ENCODE results near the gene ADRA2B.
"Not testable (repeated sequence)": the region's sequence is repeated elsewhere in the genome, so short reads cannot be mapped to it uniquely, and the experiment has no call there.

ADRA2B gene

GRCh38 chr2:96150007-96150640 is 33.8 kb upstream of the ADRA2B start:
- no peak for DNase-seq (ENCODE audit: low read depth in 2 of 2)

DNA sequence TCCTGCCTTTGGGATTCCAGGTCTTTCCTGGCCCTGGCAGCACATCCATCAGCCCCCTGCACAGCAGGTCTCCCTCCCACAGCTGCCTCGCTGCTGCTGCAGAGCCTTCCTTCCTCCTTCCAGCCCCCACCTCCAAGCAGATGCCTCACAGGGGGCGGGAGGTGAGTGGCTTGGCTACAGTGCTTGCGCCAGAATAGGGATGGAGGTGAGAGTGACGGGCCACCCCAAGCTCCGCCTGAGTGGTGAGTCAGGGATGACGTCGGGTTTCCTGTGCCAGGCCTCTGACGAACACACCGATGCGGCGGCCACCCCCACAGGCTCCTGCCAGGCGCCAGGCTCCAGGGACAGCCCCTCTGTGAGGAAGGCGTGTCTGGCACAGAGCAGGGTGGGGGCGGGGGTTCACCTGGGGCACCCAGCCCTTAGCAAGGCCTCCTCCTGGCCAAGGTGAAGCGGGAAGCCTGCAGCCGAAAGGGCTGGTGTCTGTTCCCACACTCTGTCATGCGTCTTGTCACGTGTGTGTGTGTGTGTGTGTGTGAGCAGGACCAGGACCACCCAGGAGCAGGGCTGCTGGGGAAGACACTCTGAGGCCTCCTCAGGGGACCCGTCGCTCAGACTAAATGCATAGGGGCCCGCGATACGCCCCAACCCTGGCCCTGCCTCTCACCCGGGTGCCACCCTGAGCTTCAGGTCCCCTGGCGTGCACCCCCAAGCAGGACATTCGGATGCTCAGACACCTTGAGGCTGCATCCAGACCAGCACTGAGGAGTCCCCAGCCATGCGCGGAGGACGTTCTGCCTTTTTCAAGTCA is 32.2 kb upstream of the ADRA2B start:
- peak; percentile 87 to 90 for DNase-seq (ENCODE audit: low read depth in 2 of 2)

DNA sequence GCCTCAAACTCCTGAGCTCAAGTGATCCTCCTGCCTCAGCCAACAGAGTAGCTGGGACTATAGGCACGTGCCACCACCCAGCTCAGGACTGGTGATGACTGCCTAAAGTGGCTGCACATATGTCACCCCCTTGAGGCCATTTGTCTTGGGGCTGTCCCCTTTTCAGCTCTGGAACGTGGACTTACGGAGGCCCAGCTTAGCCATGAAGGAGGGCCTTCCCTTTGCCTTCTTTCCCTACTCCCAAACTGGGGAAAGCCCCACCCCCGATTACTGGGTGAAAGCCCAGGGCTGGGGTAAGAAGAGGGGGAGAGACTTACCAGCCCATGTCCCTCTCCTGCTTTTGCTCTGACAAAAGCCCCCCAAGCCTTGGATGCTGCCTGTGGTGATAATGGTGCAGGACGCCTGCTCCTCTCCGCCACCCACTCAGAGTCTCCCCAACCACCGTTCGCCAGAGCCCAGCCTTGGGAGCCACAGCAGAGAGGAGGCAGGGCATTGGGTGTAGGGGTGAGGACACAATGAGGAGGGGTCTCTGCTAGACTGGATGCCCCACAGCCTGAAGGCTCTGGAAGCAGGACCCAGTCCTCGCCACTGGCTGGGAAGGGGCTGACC is 31.3 kb upstream of the ADRA2B start:
- no peak for DNase-seq (ENCODE audit: low read depth in 2 of 2)

- DNase-seq (ENCODE audit: low read depth in 2 of 2) = no peak
Measured at GRCh38 chr2:96146881-96147592, 30.7 kb upstream of the ADRA2B start.

- DNase-seq (ENCODE audit: low read depth in 2 of 2) = peak; percentile 66 to 80
Measured at GRCh38 chr2:96146153-96146880, 29.9 kb upstream of the ADRA2B start.

DNA sequence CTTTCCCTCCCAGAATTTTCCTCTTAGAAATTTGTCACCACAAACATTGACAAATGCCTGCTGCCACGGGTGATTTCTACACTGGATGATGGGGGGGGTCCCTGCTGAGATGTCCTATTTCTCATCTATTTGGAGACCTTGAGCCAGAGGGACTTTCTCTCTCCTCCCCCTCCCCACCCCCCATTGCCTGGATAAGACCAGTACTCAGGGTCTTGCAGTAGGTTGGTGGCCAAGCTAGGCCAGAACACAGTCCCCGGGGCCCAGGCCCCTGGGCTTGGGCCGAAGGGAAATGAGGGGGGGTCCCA is 29.4 kb upstream of the ADRA2B start:
- peak in 1 of 2 donors; percentile 29 for DNase-seq (ENCODE audit: low read depth in 2 of 2)

DNA sequence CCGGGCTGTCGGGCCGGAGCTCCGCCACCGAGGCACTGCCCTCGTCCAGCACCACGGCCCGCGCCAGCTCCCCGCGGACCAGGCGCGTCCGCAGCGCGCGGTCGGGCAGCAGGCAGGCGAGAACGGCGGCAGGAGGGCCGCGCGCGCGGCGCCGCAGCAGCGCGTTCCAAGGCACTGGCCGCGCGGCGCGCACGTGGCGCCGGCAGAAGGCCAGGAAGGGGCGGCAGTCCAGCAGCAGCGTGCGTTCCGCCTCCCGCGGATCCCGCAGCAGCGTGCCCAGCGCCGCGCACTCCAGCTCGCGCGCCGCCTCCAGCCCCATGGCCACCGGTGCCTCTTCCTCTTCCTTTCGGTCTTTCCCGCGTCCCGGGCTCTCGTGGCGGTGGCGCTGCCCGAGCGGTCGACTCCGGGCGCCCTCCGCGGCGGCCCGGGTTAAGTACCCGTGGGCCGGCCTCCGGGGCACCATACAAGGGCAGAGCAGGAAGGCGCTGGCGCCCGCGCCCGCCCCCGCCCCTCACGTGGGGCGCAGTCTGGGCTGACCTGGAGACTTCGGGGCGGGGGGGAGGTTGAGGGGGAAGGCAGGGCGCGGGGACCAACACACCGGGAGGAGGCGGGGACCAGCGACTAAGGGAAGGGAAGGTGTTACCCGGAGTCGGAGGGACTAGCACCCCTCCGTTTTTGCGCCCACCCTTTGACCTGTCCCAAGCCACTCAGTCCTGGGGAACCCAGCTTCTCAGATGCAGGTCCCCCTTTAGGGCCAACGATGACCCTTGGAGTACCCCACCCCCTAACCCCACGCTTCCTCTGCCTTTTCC is 28.9 kb upstream of the ADRA2B start, which contains the start of gene DUSP2:
TSS of gene DUSP2 (minus strand) at position 405 of the 812 bp plus-strand sequence. CDS start at position 319, 86 bp downstream.
- peak; percentile 87 for DNase-seq (ENCODE audit: low read depth in 2 of 2)

DNA sequence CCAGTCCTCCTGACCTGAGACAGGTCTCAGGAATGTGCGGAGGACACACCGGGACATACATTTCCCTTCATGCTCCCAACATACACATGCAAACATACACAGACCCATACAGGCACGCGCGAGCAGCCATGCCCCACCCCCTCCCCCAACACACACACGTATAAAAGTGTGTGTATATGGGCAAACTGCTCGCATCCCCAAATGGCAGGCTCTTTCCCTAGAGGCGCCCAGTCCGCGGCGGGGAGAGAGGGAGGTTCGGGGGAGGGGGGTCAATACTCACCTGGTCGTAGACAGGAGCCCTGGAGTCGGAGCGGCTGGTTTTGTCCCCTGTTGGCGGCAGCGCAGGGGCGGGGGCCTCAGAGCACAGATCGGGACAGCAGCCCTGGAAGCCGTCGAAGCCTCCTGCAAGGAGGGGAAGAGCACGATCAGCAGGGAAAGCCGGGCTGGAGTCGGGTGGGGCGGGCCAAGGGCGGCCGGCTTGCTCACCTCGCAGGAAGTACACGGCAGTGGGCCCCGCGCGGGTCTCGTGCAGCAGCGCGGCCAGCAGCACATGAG is 28.2 kb upstream of the ADRA2B start:
- peak in 1 of 2 donors; percentile 30 for DNase-seq (ENCODE audit: low read depth in 2 of 2)

GRCh38 chr2:96143848-96144480 is 27.6 kb upstream of the ADRA2B start:
- DNase-seq (ENCODE audit: low read depth in 2 of 2) = no peak

GRCh38 chr2:96143231-96143847 is 27.0 kb upstream of the ADRA2B start:
- DNase-seq (ENCODE audit: low read depth in 2 of 2) = no peak

- DNase-seq (ENCODE audit: low read depth in 2 of 2) = peak; percentile 64 to 68
Measured at GRCh38 chr2:96142217-96143113, 26.1 kb upstream of the ADRA2B start.

DNA sequence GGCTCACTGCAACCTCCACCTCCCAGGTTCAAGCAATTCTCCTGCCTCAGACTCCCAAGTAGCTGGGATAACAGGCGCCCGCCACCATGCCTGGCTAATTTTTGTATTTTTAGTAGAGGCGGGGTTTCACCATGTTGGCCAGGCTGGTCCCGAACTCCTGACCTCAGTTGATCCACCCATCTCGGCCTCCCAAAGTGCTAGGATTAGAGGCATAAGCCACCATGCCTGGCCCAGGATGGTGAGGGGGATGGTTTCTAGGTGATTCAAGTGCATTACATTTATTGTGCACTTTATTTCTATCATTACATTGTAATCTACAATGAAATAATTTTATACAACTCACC is 25.2 kb upstream of the ADRA2B start:
- DNase-seq (ENCODE audit: low read depth in 2 of 2) = not testable (repeated sequence)

DNA sequence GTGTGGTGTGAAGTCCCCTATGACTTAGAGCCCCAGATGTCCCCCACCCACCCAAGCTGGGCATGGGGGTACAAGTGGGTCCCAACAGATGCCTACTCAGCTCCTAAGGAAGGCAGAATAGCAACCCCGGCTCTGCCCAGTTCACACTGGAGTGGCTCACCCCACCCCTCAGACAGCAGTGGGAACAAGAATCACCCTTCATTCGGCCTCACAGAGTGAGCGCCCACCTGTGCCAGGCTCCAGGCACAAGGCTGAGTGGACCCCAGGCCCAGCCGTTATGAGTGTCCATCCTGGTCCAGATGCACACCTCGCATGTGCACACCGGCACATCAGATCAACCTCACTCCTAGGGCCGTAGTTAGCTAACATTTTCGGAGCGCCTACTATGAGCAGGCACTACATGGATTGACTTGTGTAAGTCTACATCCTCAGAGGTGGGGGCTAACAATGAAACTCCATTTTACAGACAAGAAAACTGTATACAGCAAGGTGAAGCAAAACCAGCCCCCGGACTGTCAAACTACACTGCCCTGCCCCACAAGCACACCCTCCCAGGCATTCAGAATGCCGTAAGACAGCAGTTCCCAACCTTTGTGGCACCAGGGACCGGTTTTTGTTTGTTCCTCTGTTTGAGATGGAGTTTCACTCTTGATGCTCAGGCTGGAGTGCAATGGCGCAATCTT is 24.7 kb upstream of the ADRA2B start:
- DNase-seq (ENCODE audit: low read depth in 2 of 2) = no peak

DNA sequence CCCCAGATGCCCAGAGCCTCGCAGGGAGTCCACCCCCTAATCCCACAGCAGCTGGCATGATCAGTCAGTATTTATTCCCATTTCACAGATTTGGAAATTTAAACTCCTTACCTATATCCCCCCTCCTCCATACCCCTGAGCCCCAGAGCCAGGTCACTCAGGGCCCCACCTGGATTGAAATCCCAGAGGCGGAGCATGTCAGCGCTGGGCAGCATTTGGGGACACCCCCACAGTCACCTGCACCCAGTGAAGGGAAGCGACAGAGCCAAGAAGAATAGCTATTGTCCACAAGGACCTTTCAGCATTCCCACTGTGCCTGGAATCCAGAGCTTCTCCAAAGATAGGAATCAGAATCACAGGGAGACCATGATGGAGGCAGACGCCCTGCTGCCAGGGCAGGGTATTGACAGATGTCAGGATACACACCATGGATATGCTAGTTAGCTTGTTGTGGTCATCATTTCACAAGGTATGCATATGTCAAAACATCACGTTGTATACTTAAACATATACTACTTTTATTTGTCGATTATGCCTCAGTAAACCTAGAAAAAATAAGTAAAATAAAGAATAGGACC is 22.9 kb upstream of the ADRA2B start:
- no peak for DNase-seq (ENCODE audit: low read depth in 2 of 2)

- peak in 1 of 2 donors; percentile 37 for DNase-seq (ENCODE audit: low read depth in 2 of 2)
Measured at GRCh38 chr2:96138179-96139145, 22.1 kb upstream of the ADRA2B start, which contains the start of gene ASTL. Gene ASTL, minus strand, starts transcription at chr2:96138502. Its CDS starts 66 bp downstream, at chr2:96138436.

Data from stimulated activated CD4-positive, alpha-beta T cell treated with anti-CD3 and anti-CD28 coated beads, Interleukin-1b, Interleukin-23, amount 100 ng/mL, for 1 hour (primary cell).